HG02852 (cell line): ENCODE results near the gene LOXL4.

Source experiments
- ATAC-seq: cut with Tn5 transposase; IDR thresholded peaks from one replicate; pipeline ENCODE4 v1.9.1; 2021; ENCODE audit warnings: mild to moderate bottlenecking, moderate library complexity; ENCODE audit not compliant: unreplicated experiment

Gene LOXL4

GRCh38 chr10:98201760-98202159 is 66.2 kb downstream of the LOXL4 start:
- ATAC-seq: no peak
